Suprapubic skin (tissue), 3 donors: ENCODE measurements around the gene ZP4.

ENCODE experiments used
- CTCF ChIP-seq, 2 donors: fragments of 200-600 bp in 1 of 2; fragments of 450-650 bp in 1 of 2; sonication (generic) in 1 of 2; IDR thresholded peaks; one replicate each; pipeline ENCODE4 v1.5.1; 2016 to 2019; ENCODE audit warnings: antibody characterized with exemption in 2 of 2, mild to moderate bottlenecking in 1 of 2, moderate library complexity in 1 of 2
- POLR2A ChIP-seq, 2 donors: fragments of 450-650 bp; IDR thresholded peaks; one replicate each; pipeline ENCODE4 v1.6.1; 2017; ENCODE audit warnings: antibody characterized with exemption in 2 of 2, mild to moderate bottlenecking in 2 of 2, moderate library complexity in 2 of 2

GRCh38 chr1:237931581-237931980, 40.9 kb upstream of the ZP4 start:
- no peak for TF ChIP-seq CTCF (IDR thresholded peaks at IDR 0.05)
- TF ChIP-seq POLR2A (IDR thresholded peaks at IDR 0.05): no peak
